Forelimb muscle (tissue), 1 donor: ENCODE measurements around the gene PLEKHA8. TPM values are rescaled to one million over a fixed set of nuclear protein-coding genes. Genes with fewer than 3 reads are reported as not detected.

Source experiments
- DNase-seq: peaks from one replicate; pipeline ENCODE4 v3.0.0-alpha.2; 2013; ENCODE audit warnings: low read depth
- polyA plus RNA-seq: library from polyadenylated mRNA; unstranded; fragments of 120-200 nt; gene quantifications from one replicate; pipeline ENCODE4 v1.2.1, GENCODE V29; 2013; ENCODE audit not compliant: insufficient read length

Gene PLEKHA8
- polyA plus RNA-seq, 1 donor, result 11.2 TPM

DNA sequence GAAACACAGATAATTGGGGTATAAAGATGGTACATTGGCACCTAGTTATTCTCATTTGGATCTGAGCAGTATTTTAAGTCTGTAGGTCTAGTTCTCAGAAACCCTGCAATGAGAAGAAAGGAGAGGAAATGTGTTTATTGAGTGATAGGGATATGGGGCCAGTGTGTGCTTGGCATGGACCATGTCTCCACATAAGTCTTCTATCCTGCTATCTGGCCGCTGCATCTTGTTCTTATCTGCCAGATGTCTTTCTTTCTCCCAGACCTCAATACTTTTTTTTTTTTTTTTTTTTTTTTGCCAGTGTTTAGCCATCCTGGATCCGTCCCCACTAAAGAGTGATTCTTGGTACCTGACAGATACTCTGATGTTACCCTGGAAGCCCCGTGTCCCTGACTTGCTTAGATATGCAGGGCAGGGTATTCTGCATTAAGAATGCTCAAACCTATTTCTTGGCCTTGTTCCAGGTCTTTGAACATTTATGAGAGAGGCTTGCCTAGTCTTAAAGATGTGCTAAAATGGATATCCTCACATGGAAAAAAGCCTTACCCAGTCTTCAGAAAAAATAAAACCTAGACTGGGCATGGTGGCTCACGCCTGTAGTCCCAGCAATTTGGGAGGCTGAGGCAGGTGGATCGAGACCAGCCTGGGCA lies 116.6 kb downstream of the PLEKHA8 start:
- no peak for DNase-seq

GRCh38 chr7:30145426-30145970 lies 117.3 kb downstream of the PLEKHA8 start:
- no peak for DNase-seq

DNA sequence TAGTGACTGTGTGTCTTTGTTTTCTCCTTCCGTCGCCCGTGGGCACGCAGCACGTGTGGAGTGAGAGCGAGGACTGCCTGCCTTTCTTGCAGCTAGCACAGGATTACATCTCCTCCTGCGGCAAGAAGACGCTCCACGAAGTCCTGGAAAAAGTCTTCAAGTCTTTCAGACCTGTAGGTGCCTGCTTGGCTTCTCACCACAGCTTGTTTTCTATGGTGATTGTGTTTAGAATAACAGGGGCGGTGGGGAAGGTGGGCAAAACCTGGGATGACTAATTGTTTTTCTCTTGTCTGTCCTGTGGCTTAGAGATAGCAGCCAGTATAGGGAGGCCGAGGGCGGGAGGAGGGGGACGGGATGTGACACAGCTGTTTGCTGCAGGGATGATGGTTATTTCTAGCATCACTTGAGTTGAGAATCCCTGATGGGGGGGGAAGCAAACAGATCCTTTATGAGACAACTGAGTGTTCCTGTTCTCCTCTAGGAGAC lies 118.0 kb downstream of the PLEKHA8 start:
- DNase-seq, result no peak

- DNase-seq, result no peak
These were observed 119.0 kb downstream of the PLEKHA8 start for GRCh38 chr7:30147223-30147622.

GRCh38 chr7:30147785-30148184 lies 119.6 kb downstream of the PLEKHA8 start:
- DNase-seq, result no peak

DNA sequence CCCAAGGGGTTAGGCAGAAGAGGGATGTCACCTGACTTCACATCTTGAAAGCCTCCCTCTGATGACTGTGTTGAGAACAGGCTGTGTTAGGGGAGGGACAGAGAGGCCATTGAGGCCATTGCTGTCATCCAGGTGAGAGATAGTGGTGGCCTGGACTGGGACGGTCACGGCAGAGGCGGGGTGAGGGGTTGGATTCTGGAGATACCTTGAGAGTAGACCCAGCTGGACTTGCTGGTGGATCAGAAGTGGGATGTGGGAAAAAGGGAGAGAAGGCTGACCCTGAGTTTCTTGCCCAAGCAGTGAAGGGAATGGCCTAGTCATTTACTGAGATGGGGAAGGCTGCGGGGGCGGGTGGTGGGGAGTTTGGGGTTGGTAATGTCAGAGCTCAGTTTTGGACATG lies 120.2 kb downstream of the PLEKHA8 start:
- no peak for DNase-seq

GRCh38 chr7:30148951-30149459 lies 120.8 kb downstream of the PLEKHA8 start:
- no peak for DNase-seq

DNA sequence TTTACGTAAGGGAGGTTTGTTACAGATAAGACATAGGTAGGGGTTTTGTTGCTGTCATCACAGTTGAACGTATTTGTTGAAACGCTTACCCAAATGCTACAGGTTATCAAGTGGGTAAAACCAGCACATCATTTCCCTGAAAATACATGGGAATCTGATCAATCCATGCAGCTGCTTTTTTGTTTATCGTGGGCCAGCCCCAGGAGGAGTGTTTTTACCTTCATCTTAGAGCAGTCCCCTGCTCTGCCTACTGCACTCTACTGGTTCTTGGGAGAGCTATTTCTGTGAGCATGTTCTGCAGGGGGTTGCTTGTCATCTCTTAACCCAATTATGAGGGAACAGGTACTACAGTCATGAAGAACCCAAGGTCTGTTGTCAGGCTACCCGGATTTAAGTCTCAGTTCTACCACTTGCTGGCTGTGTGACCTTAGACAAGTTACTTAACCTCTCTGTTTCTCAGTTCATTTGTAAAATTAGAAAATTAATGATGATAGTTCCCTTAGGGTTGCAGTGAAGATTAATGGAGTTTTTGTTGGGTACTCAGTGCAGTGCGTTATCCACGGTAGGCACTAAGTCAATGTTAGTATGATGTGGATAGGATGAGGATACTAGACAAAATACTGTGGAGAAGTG lies 121.5 kb downstream of the PLEKHA8 start:
- no peak for DNase-seq

DNA sequence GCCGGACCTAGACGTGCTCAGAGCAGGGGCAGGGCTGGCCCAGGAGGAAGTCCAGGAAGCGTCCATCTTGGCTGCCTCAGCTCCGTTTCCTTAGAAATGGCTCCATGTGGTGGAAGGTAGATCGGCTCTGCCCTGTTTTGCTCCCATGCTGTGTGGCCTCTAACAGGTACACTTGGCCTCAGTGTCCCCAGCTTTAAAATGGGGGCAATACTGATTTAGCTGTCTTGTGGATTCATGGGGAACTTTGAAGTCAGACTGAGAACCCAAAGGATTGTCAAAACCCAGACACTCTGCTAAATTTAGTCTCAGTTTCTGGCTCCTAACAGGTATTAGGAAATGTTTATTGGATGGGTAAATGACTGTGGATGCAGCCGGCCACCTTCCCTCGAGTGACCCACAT lies 122.5 kb downstream of the PLEKHA8 start:
- no peak for DNase-seq

DNA sequence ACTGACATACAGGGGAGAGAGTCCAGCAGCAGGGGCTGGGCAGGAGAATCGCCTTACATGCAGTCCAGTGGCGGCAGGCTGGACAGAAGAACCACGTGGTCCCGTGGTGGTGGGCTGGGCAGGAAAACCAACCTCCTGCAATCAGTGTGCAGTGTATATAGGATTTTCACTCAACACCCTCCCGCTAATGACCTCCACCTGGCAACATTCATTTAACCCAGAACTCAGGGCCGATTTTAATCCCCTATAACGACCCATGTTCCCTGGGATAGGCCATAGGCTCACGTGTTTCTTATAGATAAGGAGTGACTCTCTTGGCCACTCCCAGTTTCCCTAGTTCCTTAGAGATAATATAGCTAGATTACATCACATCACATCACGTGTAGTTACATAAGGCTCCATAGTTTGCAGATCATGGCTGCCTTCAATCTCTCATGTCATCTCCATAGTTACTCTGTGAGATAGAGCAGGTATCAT lies 125.9 kb downstream of the PLEKHA8 start:
- DNase-seq, result no peak

DNA sequence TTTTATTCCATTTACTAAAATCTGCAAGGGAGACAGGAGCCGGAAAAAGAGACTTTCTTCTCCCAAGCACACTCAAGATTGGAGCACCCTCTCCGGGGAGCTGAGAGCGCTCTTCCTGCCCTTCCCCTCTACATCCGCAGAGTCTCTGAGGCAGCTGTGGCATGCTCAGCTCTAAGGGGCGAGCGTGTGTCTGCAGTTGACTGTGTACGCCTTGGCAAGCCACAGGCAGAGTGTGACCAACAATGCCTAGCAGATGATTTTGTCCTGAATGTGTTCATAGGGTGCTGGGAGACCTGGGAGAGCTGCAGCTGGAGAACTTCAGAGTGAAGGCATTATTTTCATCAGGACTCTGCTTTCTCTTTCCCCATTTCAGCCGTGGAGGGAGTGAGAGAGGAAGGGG lies 127.3 kb downstream of the PLEKHA8 start:
- no peak for DNase-seq

DNA sequence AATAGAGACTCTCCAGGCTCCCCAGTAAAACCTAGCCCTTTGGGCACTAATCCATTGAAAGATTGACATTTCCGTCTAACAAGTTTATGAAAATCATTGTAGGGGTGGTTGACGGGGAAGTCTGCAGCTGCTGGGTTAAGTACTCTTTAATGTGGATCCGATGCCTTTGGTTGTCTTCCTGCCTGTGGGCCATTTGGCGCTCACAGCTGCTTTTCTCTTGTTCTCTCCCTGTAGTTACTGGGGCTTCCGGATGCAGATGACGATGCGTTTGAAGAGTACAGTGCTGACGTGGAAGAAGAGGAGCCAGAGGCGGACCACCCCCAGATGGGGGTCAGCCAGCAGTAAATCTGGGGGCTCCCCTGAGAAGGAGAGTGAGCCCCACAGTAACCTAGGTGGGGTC lies 129.0 kb downstream of the PLEKHA8 start:
- no peak for DNase-seq

DNA sequence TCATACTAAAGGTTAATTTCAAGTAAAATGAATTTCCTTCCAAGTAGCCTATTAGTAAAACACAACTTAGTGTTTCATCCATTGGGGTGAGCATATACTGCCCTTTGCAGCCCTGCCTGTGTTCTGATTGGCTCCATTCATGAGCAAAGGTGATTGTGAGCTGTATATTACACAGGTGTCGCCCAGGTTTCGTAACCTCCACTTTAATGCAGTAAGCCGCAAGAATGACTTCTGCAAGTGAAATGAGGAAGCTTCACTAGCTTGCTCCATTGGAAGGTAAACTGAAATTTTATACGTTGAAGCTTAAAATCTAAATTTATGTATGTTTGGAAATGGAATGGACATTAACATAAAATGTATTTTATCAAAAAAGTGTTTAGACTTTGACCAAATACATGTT lies 131.0 kb downstream of the PLEKHA8 start:
- no peak for DNase-seq

DNA sequence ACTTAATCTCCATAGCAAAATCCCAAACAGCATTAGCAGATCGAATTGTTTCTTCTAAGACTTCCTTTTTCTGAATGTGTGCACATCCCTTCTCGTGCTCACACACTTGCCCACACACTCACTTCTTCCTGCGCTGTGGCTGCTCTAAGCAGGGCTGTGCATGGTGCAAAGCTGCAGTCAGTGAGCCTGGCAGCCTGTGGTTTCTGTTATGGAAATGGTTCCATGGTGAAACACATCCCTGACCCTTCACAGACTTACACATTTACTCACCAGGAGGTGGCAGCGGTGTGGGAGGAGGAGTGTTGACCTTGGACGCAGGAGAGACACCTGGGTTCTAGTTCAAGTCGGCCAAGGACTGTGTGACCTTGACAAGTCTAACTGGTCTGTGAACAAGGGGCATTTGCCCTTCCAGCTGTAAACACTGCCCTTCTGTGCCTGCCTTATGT lies 131.5 kb downstream of the PLEKHA8 start:
- no peak for DNase-seq

DNA sequence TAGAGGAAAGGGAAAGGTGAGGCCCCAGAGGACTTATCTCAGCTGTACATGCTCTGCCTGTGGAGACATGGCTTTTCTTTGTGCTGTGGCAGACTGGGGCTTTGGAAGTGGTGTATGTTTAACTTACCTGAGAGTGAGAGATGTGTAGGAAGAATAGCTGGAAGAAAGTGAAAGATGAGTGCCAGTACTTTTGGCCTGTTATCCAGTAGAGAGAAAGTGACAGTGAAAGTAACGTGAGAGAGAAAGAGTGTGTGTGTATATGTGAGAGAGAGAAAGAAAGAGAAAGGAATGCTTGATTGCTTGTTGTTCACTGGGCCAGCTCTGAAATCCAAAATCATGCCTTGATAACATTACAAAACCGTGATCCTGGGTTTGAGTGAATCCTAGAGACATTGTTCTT lies 132.1 kb downstream of the PLEKHA8 start:
- no peak for DNase-seq

DNA sequence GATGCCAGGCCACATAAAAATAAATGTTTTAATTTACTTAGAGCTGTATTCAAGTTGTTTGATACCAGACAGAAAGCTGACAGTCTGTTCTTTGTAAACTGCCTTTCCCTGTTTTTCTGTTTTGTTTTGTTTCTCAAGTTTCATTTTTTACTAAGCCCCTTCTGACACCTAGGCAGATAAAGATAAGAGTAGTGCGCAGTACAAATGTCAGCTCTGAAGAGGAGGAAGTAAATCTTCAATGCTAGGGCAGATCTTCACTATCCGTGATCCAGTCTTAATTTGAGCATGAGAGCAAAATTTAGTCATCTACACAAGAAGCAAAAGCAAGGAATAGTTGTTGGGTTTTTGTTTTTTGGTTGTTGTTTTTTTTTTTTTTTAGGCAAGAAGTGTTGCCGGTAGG lies 133.9 kb downstream of the PLEKHA8 start:
- DNase-seq, result no peak

GRCh38 chr7:30162622-30163124 lies 134.5 kb downstream of the PLEKHA8 start:
- no peak for DNase-seq

DNA sequence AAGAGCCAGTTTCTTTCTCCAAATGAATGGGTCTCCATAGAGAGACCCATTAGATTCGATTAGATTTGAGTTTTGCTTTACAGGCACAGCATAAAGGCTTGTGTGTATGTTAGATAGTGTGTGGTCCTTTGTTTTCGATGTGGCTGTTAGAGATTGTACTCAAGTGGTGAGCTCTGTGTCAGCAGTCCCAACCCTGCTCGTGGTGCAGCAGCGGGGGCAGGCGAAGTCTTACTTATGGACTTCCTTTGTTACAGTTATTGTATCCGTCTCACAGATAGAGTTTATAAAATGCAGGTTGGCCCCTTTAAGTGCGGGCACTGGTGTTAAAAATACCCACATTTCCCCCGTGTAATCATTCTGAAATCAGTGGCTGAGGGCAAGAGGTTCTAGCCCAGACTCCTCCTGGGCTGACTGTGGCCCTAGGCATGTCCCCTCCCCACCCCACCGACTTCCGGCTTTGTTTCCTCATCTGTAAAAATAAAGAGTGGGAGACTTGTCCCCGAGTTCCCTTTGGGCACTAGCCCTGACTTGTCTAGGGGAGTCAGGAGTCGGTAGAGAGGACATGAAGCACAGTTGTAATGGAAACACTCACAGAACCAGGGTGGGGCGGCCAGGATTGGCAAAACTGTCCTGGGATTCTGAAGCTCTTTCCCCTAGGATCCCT lies 135.2 kb downstream of the PLEKHA8 start:
- DNase-seq, result no peak

GRCh38 chr7:30164567-30164966 lies 136.4 kb downstream of the PLEKHA8 start:
- no peak for DNase-seq

DNA sequence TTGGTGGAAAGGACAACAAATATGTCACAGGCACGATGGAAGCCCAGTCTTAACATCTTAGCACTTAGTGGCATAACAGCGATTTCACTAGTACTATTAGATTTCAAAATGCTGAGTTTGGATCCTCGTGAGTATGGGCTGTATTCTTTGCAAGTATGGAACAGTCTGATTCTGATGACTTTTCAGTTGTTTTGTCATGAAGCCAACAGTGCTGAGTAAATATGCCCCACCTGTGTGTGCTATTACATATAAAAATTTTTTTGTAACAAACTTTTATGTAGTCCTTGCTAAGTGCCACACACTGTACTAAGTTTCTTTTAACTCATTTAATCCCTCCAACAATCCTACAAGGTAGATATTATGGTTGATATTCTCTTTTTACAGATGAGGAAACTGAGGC lies 137.4 kb downstream of the PLEKHA8 start:
- no peak for DNase-seq

DNA sequence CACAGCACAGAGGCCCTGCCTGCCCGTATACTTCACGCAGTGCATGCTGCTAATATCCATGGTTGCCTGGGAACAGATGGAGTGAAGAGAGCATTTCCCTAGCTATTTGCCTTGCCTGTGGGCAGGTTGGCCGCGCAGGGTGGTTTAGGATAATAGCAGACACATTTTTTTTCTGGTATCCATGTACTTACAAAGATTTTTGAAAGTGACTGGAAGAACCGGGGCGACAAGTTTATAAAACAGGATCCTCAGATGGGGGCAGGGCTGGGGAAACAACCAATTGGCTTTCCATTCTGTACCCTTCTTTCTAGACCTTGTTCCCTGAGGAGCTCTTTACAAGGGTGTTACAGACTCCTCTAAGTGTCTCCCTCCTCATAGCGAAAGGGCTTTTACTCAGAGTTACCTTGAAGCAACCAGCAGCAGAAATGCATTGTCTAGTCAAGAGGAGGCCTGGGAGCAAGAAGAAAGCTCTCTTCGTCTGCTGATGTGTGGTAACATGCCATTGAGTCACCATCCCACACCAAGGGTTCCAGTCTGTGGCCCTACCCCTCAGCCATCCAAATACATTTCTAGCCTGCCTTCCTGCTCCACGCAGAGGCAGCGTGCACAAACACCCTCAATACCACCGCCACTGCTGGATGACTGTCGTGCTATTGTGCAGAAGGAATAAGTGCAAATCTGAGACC lies 138.1 kb downstream of the PLEKHA8 start:
- DNase-seq, result no peak

GRCh38 chr7:30166841-30167235 lies 138.6 kb downstream of the PLEKHA8 start:
- no peak for DNase-seq
